Measurements from ENCODE around the gene DOCK9. TPM values are rescaled to one million over a fixed set of nuclear protein-coding genes. Genes with fewer than 3 reads are reported as not detected.

The DOCK9 gene
- total and polyA plus RNA-seq, 2 donors (not counting 1 experiment from before 2014, with no cell fraction given), result 18.2 TPM

GRCh38 chr13:98912846-98913245, 65.0 kb downstream of the DOCK9 start:
- H3K4me2 ChIP-seq (ENCODE audit: extremely low read depth, insufficient read depth, low read length), result no peak overlapping the region

DNA sequence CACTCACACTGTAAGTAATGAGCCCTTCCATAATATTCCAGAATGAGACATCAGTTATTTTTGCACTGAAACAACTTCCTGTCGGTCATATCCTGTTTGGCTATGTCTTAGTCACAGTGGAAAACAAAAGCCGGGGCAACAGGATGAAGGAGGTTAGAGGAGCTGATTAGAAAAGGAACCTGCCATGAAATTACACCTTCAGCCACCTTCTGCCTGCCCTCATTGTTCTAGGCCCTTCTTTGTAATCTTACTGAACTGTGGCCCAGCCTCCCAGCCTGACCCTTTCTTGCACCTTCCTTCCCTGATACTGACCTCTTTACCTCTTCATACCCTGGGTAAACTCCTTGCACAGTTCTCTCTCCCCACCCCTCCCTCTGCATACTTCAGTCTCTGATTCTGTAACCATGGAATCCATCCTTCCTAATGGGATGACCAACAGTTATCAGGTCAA, 67.3 kb downstream of the DOCK9 start:
- H3K27ac ChIP-seq (ENCODE audit: insufficient read depth, low read length), result peak overlapping the region; percentile 73
- no peaks in the 10 kb centered on the region for H3K27me3 ChIP-seq (ENCODE audit: control insufficient read depth, insufficient read depth, low read length)
- H3K9ac ChIP-seq (ENCODE audit: insufficient read depth, low read length), result no peak overlapping the region
- H3K79me2 ChIP-seq (ENCODE audit: control insufficient read depth, insufficient read depth, low read length), result no peaks in the 10 kb centered on the region
- H3K4me2 ChIP-seq (ENCODE audit: extremely low read depth, insufficient read depth, low read length), result no peak overlapping the region
- TF ChIP-seq, protein P1, sequence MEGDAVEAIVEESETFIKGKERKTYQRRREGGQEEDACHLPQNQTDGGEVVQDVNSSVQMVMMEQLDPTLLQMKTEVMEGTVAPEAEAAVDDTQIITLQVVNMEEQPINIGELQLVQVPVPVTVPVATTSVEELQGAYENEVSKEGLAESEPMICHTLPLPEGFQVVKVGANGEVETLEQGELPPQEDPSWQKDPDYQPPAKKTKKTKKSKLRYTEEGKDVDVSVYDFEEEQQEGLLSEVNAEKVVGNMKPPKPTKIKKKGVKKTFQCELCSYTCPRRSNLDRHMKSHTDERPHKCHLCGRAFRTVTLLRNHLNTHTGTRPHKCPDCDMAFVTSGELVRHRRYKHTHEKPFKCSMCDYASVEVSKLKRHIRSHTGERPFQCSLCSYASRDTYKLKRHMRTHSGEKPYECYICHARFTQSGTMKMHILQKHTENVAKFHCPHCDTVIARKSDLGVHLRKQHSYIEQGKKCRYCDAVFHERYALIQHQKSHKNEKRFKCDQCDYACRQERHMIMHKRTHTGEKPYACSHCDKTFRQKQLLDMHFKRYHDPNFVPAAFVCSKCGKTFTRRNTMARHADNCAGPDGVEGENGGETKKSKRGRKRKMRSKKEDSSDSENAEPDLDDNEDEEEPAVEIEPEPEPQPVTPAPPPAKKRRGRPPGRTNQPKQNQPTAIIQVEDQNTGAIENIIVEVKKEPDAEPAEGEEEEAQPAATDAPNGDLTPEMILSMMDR (conservative IDR thresholded peaks at IDR 0.05 in 1 of 2, IDR thresholded peaks at IDR 0.05 in 1 of 2; ENCODE audit: low read depth in 1 of 2, low read length in 2 of 2), result no peak
- no peak for TF ChIP-seq EZH2 (IDR thresholded peaks at IDR 0.05; ENCODE audit: low read length, missing control alignments)
- H3K9me3 ChIP-seq (ENCODE audit: control insufficient read depth, insufficient read depth, low read depth, low read length), result no peaks in the 10 kb centered on the region
- H3K36me3 ChIP-seq (ENCODE audit: control insufficient read depth, insufficient read depth, low read length), result no peaks in the 10 kb centered on the region
- H4K20me1 ChIP-seq (ENCODE audit: control insufficient read depth, extremely low read depth, insufficient read depth, low read length), result no peaks in the 10 kb centered on the region
- no peak overlapping the region for H3K4me3 ChIP-seq (replicated peaks in 1 of 4; ENCODE audit: control extremely low read depth in 1 of 4, insufficient read depth in 1 of 4, low read depth in 3 of 4, low read length in 4 of 4)
- peak overlapping the region; percentile 87 for H2AFZ ChIP-seq (ENCODE audit: low read length)
- DNase-seq (ENCODE audit: low read depth in 2 of 2), result peak; percentile 28 to 71
- peaks cover 4% of the 10 kb centered on the region for H3K4me1 ChIP-seq (ENCODE audit: control insufficient read depth, extremely low read depth, insufficient read depth, low read length)

More at GRCh38 chr13:98912846-98913245, 65.0 kb downstream of the DOCK9 start:
- Histone ChIP-seq H2AFZ (ENCODE audit: low read length) (no peak overlapping the region), H3K79me2 (ENCODE audit: control insufficient read depth, insufficient read depth, low read length) (no peaks in the 10 kb centered on the region), H4K20me1 (ENCODE audit: control insufficient read depth, extremely low read depth, insufficient read depth, low read length) (no peaks in the 10 kb centered on the region), H3K9me3 (ENCODE audit: control insufficient read depth, insufficient read depth, low read depth, low read length) (no peaks in the 10 kb centered on the region), H3K27ac (ENCODE audit: insufficient read depth, low read length) (no peak overlapping the region), H3K36me3 (ENCODE audit: control insufficient read depth, insufficient read depth, low read length) (no peaks in the 10 kb centered on the region), H3K27me3 (ENCODE audit: control insufficient read depth, insufficient read depth, low read length) (no peaks in the 10 kb centered on the region), H3K9ac (ENCODE audit: insufficient read depth, low read length) (no peak overlapping the region), H3K4me1 (ENCODE audit: control insufficient read depth, extremely low read depth, insufficient read depth, low read length) (peaks cover 4% of the 10 kb centered on the region), H3K4me3 (replicated peaks in 1 of 4; ENCODE audit: control extremely low read depth in 1 of 4, insufficient read depth in 1 of 4, low read depth in 3 of 4, low read length in 4 of 4) (no peak overlapping the region)
- TF ChIP-seq, protein P1 (conservative IDR thresholded peaks at IDR 0.05 in 1 of 2, IDR thresholded peaks at IDR 0.05 in 1 of 2; ENCODE audit: low read depth in 1 of 2, low read length in 2 of 2), result no peak
- TF ChIP-seq EZH2 (IDR thresholded peaks at IDR 0.05; ENCODE audit: low read length, missing control alignments), result no peak
- DNase-seq (ENCODE audit: low read depth in 2 of 2), result no peak

DNA sequence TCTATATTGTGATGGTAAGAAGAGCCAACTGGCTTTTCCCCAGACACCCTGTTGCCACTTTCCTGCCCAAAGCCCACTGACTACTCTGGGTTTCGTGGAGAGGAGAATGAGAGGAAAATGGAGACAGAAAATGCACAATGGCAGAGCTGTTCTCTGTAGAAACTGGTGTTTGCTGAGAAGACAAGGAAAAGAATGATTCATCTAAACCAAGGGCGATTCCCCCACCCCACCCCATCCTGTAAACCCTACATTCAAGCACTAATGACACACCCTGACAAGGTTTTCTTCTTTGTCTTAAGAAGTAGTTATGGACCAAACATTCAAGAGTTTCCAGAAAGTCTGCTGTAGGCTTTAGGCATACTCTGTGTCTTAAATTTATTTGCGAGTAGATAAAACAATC, 68.8 kb downstream of the DOCK9 start:
- H3K27me3 ChIP-seq (ENCODE audit: control insufficient read depth, insufficient read depth, low read length), result no peaks in the 10 kb centered on the region
- no peak for TF ChIP-seq EZH2 (IDR thresholded peaks at IDR 0.05; ENCODE audit: low read length, missing control alignments)
- TF ChIP-seq, protein P1 (conservative IDR thresholded peaks at IDR 0.05 in 1 of 2, IDR thresholded peaks at IDR 0.05 in 1 of 2; ENCODE audit: low read depth in 1 of 2, low read length in 2 of 2), result no peak
- no peak overlapping the region for H3K9ac ChIP-seq (ENCODE audit: insufficient read depth, low read length)
- no peaks in the 10 kb centered on the region for H4K20me1 ChIP-seq (ENCODE audit: control insufficient read depth, extremely low read depth, insufficient read depth, low read length)
- H3K4me1 ChIP-seq (ENCODE audit: control insufficient read depth, extremely low read depth, insufficient read depth, low read length), result peaks cover 4% of the 10 kb centered on the region
- H3K79me2 ChIP-seq (ENCODE audit: control insufficient read depth, insufficient read depth, low read length), result no peaks in the 10 kb centered on the region
- H3K4me3 ChIP-seq (replicated peaks in 1 of 4; ENCODE audit: control extremely low read depth in 1 of 4, insufficient read depth in 1 of 4, low read depth in 3 of 4, low read length in 4 of 4), result no peak overlapping the region
- no peak for DNase-seq (ENCODE audit: low read depth in 2 of 2)
- no peak overlapping the region for H3K27ac ChIP-seq (ENCODE audit: insufficient read depth, low read length)
- peak overlapping the region; percentile 30 for H2AFZ ChIP-seq (ENCODE audit: low read length)
- H3K4me2 ChIP-seq (ENCODE audit: extremely low read depth, insufficient read depth, low read length), result no peak overlapping the region
- no peaks in the 10 kb centered on the region for H3K9me3 ChIP-seq (ENCODE audit: control insufficient read depth, insufficient read depth, low read depth, low read length)
- H3K36me3 ChIP-seq (ENCODE audit: control insufficient read depth, insufficient read depth, low read length), result no peaks in the 10 kb centered on the region
